Measurements from ENCODE around the gene ADGRF5.

The ADGRF5 gene

DNA sequence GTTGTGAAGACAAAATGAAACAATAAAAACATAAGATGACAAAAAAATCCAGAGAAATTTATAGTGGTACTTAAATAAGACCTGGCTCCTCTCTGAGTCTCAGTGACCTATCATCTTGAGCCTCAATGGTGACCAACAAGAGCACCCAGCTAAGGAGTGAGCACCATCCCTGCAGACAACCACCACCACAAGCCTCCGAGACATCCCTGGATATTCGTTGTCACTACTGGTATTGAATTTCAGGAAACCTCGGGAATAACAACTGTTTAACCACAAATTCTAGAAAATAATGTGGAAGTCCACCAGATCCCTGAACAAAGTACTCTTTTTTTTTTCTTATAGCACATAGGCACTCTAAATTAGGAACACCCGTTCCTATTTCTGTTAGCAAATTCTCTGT is 32.2 kb upstream of the ADGRF5 start:
- no peak for TF ChIP-seq CTCF (IDR thresholded peaks at IDR 0.05; ENCODE audit: control insufficient read depth, insufficient read depth, low read depth, low read length, missing control alignments)
- no peak for DNase-seq (ENCODE audit: low read depth)
- H3K4me3 ChIP-seq (ENCODE audit: control insufficient read depth, low read depth, low read length), result no peak overlapping the region

DNA sequence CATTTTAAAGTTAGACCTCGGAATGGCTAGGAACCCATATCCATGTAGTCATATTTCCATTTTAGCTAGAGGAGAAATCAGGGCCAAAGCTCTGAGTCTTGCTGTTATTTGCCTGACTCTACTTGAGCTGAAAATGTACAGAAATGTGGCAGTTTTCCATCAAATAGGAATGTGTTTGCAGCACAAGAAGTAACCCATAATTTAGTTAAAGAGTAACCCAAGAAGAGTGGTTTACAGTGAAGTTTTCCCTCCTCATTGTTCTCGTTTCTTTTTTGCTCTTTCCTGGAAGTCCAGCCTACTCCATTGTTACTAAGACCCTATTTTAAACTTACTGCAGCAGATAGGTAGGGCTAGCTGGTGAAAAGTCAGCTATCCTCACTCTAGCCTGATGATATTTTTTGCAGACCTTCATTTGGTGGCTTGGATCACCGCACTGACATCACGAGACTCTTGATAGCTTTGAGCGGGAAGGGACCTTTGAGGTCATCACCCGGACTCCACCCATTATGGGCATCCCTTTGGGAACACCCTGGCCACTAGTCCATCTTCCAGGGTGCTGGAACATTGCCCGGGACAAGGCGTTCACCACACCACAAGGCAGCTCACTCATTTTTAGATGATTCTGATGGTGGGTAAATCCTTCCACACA is 28.0 kb upstream of the ADGRF5 start:
- no peak overlapping the region for H3K4me3 ChIP-seq (ENCODE audit: control insufficient read depth, low read depth, low read length)
- no peak for TF ChIP-seq CTCF (IDR thresholded peaks at IDR 0.05; ENCODE audit: control insufficient read depth, insufficient read depth, low read depth, low read length, missing control alignments)
- no peak for DNase-seq (ENCODE audit: low read depth)

DNA sequence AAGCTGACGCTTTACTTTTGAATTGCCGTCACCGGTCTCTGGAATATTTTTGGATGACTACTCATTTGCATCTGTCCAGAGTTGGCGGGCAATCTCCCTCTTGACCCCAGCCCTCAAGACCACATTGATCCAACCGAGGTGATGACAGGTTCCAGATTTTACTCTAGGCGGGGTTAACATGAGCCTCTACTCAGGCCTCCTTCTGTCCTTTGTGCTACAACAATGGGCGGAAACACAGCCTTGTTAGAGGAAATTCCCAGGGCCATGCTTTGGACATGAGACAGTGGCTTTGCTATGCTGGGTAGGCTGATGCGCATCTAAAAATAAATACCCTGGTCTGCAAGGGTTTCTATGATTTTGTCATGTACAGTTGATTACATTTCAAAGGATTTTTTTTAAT is 27.0 kb upstream of the ADGRF5 start:
- no peak overlapping the region for H3K4me3 ChIP-seq (ENCODE audit: control insufficient read depth, low read depth, low read length)
- TF ChIP-seq CTCF (IDR thresholded peaks at IDR 0.05; ENCODE audit: control insufficient read depth, insufficient read depth, low read depth, low read length, missing control alignments), result no peak
- DNase-seq (ENCODE audit: low read depth), result no peak

DNA sequence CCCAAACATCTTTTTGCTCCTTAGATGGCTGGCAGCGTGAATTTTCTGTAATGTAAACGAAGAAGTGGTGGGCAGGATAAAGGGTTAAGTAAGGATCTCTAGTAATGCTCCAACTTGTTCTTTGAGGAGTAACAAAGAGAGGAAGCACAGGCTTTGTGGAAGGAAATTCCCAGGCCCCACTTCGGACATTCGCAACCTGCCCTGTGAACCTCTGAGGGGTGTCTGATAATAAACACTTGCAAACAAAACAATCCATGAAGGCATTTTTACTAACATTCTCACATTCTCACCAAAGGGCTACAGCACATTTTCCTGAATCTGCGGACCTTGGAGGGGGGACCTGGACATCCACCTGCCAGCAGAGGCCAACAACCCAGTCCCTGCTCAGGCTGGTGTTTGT is 25.8 kb upstream of the ADGRF5 start:
- no peak for TF ChIP-seq CTCF (IDR thresholded peaks at IDR 0.05; ENCODE audit: control insufficient read depth, insufficient read depth, low read depth, low read length, missing control alignments)
- H3K4me3 ChIP-seq (ENCODE audit: control insufficient read depth, low read depth, low read length), result no peak overlapping the region
- no peak for DNase-seq (ENCODE audit: low read depth)

- no peak for DNase-seq (ENCODE audit: low read depth)
- H3K4me3 ChIP-seq (ENCODE audit: control insufficient read depth, low read depth, low read length), result no peak overlapping the region
- TF ChIP-seq CTCF (IDR thresholded peaks at IDR 0.05; ENCODE audit: control insufficient read depth, insufficient read depth, low read depth, low read length, missing control alignments), result no peak
These were observed 18.9 kb upstream of the ADGRF5 start for GRCh38 chr6:46940433-46941226.

GRCh38 chr6:46937642-46938041 is 15.9 kb upstream of the ADGRF5 start:
- no peak for DNase-seq (ENCODE audit: low read depth)
- no peak for TF ChIP-seq CTCF (IDR thresholded peaks at IDR 0.05; ENCODE audit: control insufficient read depth, insufficient read depth, low read depth, low read length, missing control alignments)
- no peak overlapping the region for H3K4me3 ChIP-seq (ENCODE audit: control insufficient read depth, low read depth, low read length)

Measured in AG09309 (cell line).